Stimulated activated CD4-positive, alpha-beta T cell treated with anti-CD3 and anti-CD28 coated beads, Interleukin-1b, Interleukin-23, amount 100 ng/mL, for 24 hours (primary cell): ENCODE results near the gene SUMO4.

Experiments
- DNase-seq, 4 experiments: peaks; one replicate each; pipeline ENCODE4 v3.0.0-alpha.2; 2020; ENCODE audit warnings: low read depth in 4 of 4, low spot score in 1 of 4

The SUMO4 gene

GRCh38 chr6:149400050-149400449, at the start of gene SUMO4:
Gene SUMO4, plus strand, starts transcription at chr6:149400262. Its CDS starts 130 bp downstream, at chr6:149400392.
- no peak for DNase-seq

GRCh38 chr6:149354009-149354408, 46.1 kb upstream of the SUMO4 start:
- DNase-seq, result no peak

GRCh38 chr6:149356081-149356750, 43.8 kb upstream of the SUMO4 start:
- no peak for DNase-seq

GRCh38 chr6:149357726-149358538, 42.1 kb upstream of the SUMO4 start:
- DNase-seq, result no peak

- no peak for DNase-seq
Measured at GRCh38 chr6:149359440-149359839, 40.6 kb upstream of the SUMO4 start.

- DNase-seq, result no peak
Measured at GRCh38 chr6:149360536-149360935, 39.5 kb upstream of the SUMO4 start.

GRCh38 chr6:149362289-149362688, 37.8 kb upstream of the SUMO4 start:
- DNase-seq, result no peak

- DNase-seq, result no peak
Measured at GRCh38 chr6:149363154-149363553, 36.9 kb upstream of the SUMO4 start.

GRCh38 chr6:149364557-149364956, 35.5 kb upstream of the SUMO4 start:
- DNase-seq, result no peak

GRCh38 chr6:149365197-149365596, 34.9 kb upstream of the SUMO4 start:
- no peak for DNase-seq

- no peak for DNase-seq
Measured at GRCh38 chr6:149366267-149366921, 33.7 kb upstream of the SUMO4 start.

GRCh38 chr6:149368065-149368464, 32.0 kb upstream of the SUMO4 start:
- no peak for DNase-seq

GRCh38 chr6:149371154-149371553, 28.9 kb upstream of the SUMO4 start:
- DNase-seq, result no peak

GRCh38 chr6:149372062-149372461, 28.0 kb upstream of the SUMO4 start:
- no peak for DNase-seq

- DNase-seq, result no peak
Measured at GRCh38 chr6:149373511-149373910, 26.6 kb upstream of the SUMO4 start.

GRCh38 chr6:149379977-149380376, 20.1 kb upstream of the SUMO4 start:
- DNase-seq, result no peak

- DNase-seq, result no peak
Measured at GRCh38 chr6:149380523-149380922, 19.5 kb upstream of the SUMO4 start.

GRCh38 chr6:149383371-149383770, 16.7 kb upstream of the SUMO4 start:
- DNase-seq, result no peak

- DNase-seq, result no peak
Measured at GRCh38 chr6:149384464-149384863, 15.6 kb upstream of the SUMO4 start.

- DNase-seq, result no peak
Measured at GRCh38 chr6:149385998-149386646, 13.9 kb upstream of the SUMO4 start.

GRCh38 chr6:149387779-149388512, 12.1 kb upstream of the SUMO4 start:
- DNase-seq, result no peak
